GM19328 (cell line): ENCODE measurements around the gene SWI5.
"Not testable (repeated sequence)": the region's sequence is repeated elsewhere in the genome, so short reads cannot be mapped to it uniquely, and the experiment has no call there.

Experiments
- ATAC-seq: cut with Tn5 transposase; IDR thresholded peaks from one replicate; pipeline ENCODE4 v1.9.1; 2021; ENCODE audit warnings: mild to moderate bottlenecking, moderate library complexity; ENCODE audit not compliant: unreplicated experiment

The SWI5 gene

GRCh38 chr9:128276574-128277270, 646 bp downstream of the SWI5 start:
- ATAC-seq = no peak

- not testable (repeated sequence) for ATAC-seq
Measured at GRCh38 chr9:128279088-128280073, 3.3 kb downstream of the SWI5 start.

GRCh38 chr9:128280084-128280622, 4.1 kb downstream of the SWI5 start:
- no peak for ATAC-seq

GRCh38 chr9:128282500-128282899, 6.4 kb downstream of the SWI5 start:
- ATAC-seq = no peak

GRCh38 chr9:128285033-128285784, 9.1 kb downstream of the SWI5 start:
- ATAC-seq = no peak

GRCh38 chr9:128286440-128286839, 10.4 kb downstream of the SWI5 start:
- no peak for ATAC-seq

GRCh38 chr9:128288273-128289004, 12.4 kb downstream of the SWI5 start:
- ATAC-seq = no peak

- ATAC-seq = no peak
Measured at GRCh38 chr9:128292009-128292408, 15.9 kb downstream of the SWI5 start.

GRCh38 chr9:128293091-128293490, 17.0 kb downstream of the SWI5 start:
- ATAC-seq = no peak

GRCh38 chr9:128294142-128294541, 18.1 kb downstream of the SWI5 start:
- no peak for ATAC-seq

GRCh38 chr9:128296340-128297220, 20.5 kb downstream of the SWI5 start:
- ATAC-seq = no peak

- ATAC-seq = no peak
Measured at GRCh38 chr9:128297221-128297773, 21.2 kb downstream of the SWI5 start.

GRCh38 chr9:128298535-128299482, 22.7 kb downstream of the SWI5 start:
- no peak for ATAC-seq

- no peak for ATAC-seq
Measured at GRCh38 chr9:128304136-128304970, 28.3 kb downstream of the SWI5 start.

- no peak for ATAC-seq
Measured at GRCh38 chr9:128304971-128305288, 28.9 kb downstream of the SWI5 start.

- no peak for ATAC-seq
Measured at GRCh38 chr9:128309551-128309950, 33.5 kb downstream of the SWI5 start.

GRCh38 chr9:128310461-128310860, 34.4 kb downstream of the SWI5 start:
- no peak for ATAC-seq
